CD4-positive, alpha-beta T cell treated with Interleukin-4 for 1 hour (primary cell): Measurements from ENCODE around the gene SNIP1.
"Not testable (repeated sequence)": the region's sequence is repeated elsewhere in the genome, so short reads cannot be mapped to it uniquely, and the experiment has no call there.

Source experiments
- DNase-seq, 2 donors: peaks; one replicate each; pipeline ENCODE4 v3.0.0-alpha.2; 2020 to 2022

SNIP1 gene

DNA sequence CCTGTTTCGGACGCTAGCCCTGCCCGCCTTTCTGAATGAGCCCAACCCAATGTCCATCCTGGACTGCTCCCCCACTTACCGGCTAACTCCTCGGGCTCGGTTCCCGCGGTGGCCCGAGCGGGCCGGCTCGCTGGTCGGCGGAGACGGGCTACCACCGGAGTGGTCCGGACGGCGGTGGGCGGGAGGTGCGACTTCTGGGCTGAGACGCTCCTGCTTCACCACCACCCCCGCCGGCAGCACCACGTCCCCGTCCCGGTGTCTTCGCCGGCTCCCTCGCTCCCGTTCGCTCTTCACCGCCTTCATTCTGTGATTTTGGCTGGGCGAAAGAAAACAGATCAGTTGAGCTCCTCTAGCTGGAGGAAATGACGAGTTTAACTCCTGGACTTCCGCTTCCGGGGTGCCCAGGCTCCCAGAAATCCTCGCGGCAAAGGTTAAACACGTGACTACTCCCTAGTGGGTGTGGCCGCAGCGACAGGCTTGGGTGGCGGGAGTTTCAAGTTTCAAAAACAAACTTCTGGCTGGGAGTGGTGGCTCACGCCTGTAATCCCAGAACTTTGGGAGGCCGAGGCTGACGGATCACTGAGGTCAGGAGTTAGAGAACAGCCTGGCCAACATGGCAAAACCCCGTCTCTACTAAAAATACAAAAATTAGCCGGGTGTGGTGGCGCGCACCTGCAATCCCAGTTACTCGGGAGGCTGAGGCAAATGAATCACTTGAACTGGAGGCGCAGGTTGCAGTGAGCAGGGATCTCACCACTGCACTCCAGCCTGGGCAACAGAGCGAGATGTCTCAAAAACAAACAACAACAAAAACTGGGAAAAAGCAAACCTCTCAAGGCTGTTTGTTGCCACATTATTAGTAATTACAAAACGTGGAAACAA is at the start of gene SNIP1:
SNIP1 (minus strand) TSS at position 367 of the 882 bp plus-strand sequence; CDS start at position 303, 64 bp downstream.
- DNase-seq, result peak; percentile 94 to 95

GRCh38 chr1:37602750-37603694 is 48.9 kb upstream of the SNIP1 start:
- DNase-seq, result peak; percentile 47 to 62

DNA sequence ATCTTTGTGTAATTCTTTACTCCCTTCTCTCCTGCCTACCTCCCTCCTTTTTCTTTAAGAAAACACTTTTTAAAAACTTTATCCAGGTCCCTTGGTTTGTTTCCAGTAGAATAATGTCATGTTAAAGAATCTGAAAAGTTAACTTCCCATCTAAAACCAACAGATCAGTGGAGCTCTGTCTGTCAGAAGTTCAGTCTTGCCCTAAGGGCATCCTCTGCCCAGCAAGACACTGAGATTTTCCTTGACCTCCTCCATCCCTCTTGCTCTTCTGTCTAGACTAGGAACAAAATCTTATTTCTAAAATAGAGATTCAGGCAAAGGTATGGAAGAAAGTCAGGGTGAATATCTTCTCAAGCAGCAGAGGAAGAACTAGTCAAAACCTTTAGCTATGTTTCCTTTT is 47.3 kb upstream of the SNIP1 start:
- DNase-seq, result no peak

DNA sequence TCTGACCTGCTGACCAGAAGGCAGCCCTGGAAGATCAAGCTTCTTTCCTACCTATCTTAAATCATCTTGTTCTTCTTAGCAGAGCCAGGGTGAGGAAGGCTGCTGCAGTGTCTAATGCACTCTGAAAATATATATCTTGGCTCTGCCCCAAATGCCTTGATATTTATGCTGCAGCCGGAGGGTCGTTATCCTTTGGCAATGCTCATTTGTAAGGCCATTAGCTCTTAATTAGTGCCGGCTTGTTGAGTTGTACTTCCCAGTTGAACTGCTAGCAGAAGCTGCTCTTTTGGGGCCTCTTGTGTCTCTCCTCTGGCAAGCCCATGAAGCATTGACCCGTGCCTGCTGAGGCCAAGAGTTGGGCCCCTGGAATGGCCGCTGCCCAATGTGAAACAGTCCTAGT is 45.8 kb upstream of the SNIP1 start:
- no peak for DNase-seq

DNA sequence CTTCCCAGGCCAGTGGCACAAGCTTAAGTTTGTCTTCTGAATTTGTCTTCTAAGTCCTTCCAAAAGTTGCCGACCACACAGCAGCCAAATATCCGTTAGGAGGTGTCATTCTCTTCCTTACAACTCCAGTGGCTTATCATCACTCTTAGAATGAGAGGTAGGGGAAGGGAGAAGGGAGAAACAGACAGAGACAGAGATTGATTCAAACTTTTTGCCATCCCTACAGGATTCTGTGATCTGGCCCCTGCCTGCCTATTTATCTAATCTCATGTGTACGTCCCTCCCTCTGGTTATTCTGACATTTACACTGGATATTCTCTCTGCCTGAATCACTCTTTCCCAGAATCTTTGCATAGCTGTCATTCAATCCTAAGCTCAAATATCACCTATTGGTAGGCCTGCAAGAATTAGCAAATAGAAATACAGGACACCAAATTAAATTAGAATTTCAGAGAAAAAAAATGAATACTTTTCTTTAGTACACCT is 42.1 kb upstream of the SNIP1 start:
- no peak for DNase-seq

GRCh38 chr1:37595440-37596181 is 41.5 kb upstream of the SNIP1 start, which contains the start of gene GNL2:
TSS of gene GNL2 (minus strand) at chr1:37595937. CDS start at chr1:37595822, 115 bp downstream.
- DNase-seq, result peak; percentile 97 to 98

- DNase-seq, result no peak
Measured at GRCh38 chr1:37593726-37594125, 39.6 kb upstream of the SNIP1 start.

DNA sequence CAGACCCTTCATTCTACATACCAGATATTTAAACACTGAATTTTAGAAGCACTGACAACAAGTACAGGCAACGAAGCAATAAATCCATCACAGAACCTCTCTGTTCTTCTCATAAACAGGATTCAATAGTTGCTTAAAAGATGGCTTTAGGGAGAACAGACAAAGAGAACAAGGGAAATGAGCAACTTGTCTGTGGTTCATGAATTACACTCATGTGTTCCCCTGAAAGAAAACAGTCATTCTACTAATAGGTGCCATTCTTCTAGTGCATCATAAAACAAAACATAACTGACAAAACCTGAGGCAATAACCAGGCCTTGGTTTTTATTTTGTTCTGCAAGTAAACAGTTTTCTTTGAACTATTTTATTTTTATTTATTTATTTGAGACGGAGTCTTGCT is 34.8 kb upstream of the SNIP1 start:
- DNase-seq, result no peak

DNA sequence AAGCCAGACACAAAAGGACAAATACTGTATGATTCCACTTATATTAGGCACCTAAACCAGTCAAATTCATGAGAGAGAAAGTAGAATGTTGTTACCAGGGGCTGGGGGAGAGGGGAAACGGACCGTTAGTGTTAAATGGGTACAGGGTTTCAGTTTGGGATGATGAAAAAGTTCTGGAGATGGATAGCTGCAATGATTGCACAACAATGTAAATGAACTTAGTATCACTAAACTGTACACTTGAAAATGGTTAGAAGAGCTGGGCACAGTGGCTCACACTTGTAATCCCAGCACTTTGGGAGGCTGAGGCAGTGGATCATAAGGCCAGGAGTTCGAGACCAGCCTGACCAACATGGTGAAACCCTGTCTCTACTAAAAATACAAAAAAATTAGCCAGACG is 30.5 kb upstream of the SNIP1 start:
- DNase-seq, result not testable (repeated sequence)

- no peak for DNase-seq
Measured at GRCh38 chr1:37575692-37576091, 21.6 kb upstream of the SNIP1 start.

DNA sequence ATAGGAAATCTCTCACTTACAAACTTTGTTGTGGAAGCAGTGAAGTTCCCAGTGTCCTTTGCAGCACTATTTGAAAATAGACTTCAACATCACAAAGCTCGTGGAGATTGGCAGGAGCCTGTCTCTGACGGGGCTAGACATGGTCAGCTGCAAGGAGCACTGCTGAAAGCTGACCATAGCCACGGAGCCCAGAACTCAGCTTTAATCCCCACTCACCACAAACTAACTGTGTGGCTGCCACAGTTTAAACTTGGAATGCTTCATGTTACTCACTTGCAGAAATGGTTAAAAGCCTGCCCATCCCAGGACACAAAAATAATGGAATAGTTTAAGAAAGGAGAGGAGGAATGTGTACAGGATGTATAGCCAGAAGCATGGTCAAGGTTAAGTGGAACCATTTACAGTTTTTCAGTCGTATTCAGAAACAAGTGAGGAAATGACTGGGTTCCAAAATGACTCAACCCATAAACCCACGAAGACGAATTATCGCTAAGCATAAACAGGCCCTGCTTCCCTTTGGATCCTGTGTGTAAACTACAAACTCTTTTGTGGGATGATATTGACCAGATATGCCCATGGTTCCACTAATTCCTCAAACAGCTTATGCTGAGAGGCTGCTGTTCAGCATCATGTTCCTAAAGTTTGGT is 20.9 kb upstream of the SNIP1 start:
- DNase-seq, result no peak

DNA sequence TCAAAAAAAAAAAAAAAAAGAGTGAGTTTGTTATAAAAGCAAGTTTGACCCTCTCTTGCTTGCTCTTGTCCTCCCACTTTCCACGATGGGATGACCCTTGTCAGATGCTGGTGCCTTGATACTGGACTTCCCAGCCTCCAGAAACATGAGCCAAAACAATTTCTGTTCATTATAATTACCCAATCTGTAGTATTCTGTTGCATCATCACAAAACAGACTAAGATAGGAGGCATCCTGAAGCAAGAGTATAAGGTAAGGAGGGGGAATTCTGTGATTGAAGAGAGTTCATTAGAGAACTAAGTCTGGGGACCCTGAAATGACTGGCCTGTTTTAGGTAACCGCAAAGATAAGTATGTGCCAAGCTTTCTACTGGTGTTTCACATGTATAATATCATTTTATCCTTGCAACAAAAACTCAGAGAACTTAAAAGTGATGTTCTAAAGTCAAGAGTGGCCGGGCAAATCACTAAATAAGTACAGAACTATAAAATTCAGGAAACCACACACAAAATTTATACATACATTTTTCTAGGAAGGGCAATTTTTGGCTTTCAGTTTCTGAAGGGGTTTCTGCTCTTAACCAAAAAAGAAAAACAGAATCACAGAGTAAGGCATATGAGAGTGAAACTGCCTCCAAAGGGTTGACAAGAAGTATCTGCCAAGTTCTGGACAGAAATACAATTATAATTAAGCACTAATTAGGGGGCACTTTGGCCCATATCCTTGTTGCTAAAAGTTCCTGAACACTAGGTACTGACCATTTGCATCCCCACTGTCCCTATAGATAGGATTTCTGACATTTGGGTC is 16.6 kb upstream of the SNIP1 start:
- DNase-seq, result no peak

DNA sequence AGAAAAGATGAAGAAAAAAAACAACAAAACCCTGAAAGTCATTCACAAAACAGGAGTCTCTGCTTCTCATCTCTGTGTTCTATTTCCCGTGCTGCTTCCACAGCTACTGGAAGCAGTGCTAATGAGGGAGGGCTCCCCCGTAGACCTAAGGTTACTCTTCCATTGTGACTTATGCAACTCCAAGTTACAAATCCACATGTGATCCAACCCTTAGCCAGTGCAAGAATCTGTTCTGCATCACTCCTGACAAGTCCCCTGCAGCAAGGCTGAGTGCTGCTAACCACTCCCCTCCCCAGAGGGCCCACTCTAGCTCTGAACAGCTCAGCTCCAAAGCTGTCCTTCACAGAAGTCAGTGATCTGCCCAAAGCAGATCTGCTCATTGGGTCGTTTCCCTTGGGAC is 12.9 kb upstream of the SNIP1 start:
- DNase-seq, result no peak

GRCh38 chr1:37564892-37565291 is 10.8 kb upstream of the SNIP1 start:
- DNase-seq, result no peak

- DNase-seq, result no peak
Measured at GRCh38 chr1:37562984-37563383, 8.9 kb upstream of the SNIP1 start.

GRCh38 chr1:37561133-37562132 is 7.3 kb upstream of the SNIP1 start:
- peak in 1 of 2 donors; percentile 34 for DNase-seq

GRCh38 chr1:37560401-37561132 is 6.5 kb upstream of the SNIP1 start:
- DNase-seq, result no peak

DNA sequence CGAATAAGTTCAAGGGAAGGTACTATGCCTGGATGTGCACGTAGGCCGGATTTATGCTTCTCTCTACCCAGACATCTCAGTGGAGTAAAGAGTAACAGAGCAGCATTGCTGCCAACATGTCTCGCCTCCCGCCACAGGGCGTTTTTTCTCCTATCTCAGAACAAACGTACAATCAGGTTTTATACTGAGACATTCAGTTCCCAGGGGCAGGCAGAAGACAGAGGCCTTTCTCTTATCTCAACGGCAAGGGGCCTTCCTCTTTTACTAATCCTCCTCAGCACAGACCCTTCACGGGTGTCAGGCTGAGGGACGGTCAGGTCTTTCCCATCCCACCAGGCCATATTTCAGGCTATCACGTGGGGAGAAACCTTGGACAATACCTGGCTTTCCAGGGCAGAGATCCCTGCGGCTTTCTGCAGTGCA is 5.9 kb upstream of the SNIP1 start:
- not testable (repeated sequence) for DNase-seq

DNA sequence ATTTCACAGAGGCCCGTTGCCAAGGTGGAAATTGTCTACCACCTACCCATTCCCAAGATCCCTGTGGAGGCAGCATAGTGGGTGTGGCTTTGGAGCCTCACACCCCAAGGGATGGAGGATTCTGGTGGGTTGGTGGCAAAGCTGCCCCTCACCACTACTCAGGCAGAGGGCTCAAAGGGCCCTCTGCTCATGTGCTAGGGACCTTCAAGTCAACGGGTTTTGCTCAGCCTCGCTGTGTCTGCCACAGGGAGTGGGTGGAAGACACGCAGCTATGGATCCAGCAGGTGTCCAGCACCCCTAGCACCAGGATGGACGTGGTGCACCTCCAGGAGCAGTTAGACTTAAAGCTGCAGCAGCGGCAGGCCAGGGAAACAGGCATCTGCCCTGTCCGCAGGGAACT is 5.0 kb upstream of the SNIP1 start:
- no peak for DNase-seq
